D721Med (cell line): ENCODE data around the gene KCNN4.

Source experiments
- DNase-seq: peaks from one replicate; pipeline ENCODE4 v3.0.0; 2011; ENCODE audit warnings: low spot score; ENCODE audit not compliant: insufficient read length
- FAIRE-seq: peaks from 2 replicates; lab custom pipeline; 2011; peaks lifted over from hg19 to GRCh38; lab: Jason Lieb, UNC
- CTCF ChIP-seq: IDR thresholded peaks from 2 replicates; pipeline ENCODE4 v1.5.1; 2012; ENCODE audit warnings: mild to moderate bottlenecking, control low read depth; ENCODE audit not compliant: insufficient read depth; ENCODE audit errors: missing control alignments

KCNN4 gene

GRCh38 chr19:43721469-43722048 is 59.2 kb downstream of the KCNN4 start:
- TF ChIP-seq CTCF = no peak
- DNase-seq (no peak), FAIRE-seq (no peak)

DNA sequence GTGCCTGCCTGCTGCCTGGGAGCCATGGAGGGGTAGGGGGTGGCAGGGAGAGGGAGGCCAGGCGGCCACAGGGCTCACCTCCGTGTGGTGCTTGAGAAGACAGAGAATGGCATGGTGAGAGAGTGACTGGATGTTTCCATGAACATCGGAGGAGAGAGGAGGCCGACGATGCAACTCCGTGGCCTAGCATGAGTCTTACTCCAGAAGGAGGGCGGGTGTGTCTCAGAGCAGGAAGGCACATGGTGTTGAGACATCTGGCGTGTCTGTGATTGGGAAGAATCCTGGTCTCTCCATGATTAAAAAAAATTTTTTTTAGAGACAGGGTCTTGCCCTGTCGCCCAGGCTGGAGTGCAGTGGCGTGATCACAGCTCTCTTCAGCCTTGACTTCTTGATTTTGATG is 59.8 kb downstream of the KCNN4 start:
- FAIRE-seq = no peak
- no peak for DNase-seq
- TF ChIP-seq CTCF = no peak

- no peak for TF ChIP-seq CTCF
- DNase-seq (no peak), FAIRE-seq (no peak)
Measured at GRCh38 chr19:43719918-43720317, 60.9 kb downstream of the KCNN4 start.

DNA sequence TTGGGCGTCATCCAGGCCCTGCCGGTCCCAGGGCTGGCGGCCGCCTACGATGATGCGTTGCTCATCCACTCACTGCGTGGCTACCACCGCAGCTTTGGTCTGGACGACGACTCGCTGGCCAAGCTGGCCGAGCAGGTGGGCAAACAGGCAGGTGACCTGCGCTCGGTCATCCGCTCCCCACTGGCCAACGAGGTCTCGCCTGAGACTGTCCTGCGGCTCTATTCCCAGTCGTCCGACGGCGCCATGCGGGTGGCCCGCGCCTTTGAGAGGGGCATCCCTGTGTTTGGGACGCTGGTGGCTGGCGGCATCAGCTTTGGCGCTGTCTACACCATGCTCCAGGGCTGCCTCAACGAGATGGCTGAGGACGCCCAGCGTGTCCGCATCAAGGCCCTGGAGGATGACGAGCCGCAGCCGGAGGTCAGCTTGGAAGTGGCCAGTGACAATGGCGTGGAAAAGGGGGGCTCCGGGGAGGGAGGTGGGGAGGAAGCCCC is 61.4 kb downstream of the KCNN4 start:
- no peak for TF ChIP-seq CTCF
- no peak for FAIRE-seq
- DNase-seq = no peak

DNA sequence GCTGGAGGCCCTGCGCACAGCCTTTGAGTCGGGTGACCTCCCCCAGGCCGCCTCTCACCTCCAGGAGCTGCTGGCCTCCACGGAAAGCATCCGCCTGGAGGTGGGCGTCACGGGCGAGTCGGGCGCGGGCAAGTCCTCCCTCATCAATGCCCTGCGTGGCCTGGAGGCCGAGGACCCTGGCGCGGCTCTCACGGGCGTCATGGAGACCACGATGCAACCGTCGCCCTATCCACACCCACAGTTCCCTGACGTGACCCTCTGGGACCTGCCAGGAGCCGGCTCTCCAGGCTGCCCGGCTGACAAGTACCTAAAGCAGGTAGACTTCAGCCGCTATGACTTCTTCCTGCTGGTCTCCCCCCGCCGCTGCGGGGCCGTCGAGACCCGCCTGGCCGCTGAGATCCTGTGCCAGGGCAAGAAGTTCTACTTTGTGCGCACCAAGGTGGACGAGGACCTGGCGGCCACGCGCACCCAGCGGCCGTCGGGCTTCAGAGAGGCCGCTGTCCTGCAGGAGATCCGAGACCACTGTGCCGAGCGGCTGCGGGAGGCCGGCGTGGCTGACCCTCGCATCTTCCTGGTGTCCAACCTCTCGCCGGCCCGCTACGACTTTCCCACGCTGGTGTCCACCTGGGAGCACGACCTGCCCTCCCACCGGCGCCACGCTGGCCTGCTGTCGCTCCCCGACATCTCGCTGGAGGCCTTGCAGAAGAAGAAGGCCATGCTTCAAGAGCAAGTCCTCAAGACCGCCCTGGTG is 62.0 kb downstream of the KCNN4 start:
- no peak for TF ChIP-seq CTCF
- no peak for FAIRE-seq
- no peak for DNase-seq
